IMR-90 (cell line): ENCODE data around the gene DYSF. TPM values are rescaled to one million over a fixed set of nuclear protein-coding genes. Genes with fewer than 3 reads are reported as not detected.
A peak's percentile ranks its signal among the peaks of the same experiment; 100 is the strongest.

Source experiments
- ATAC-seq: fragments of 200-7000 bp; cut with Tn5 transposase; 2 replicates; pipeline ENCODE4 v1.9.1; 2020; ENCODE audit warnings: low read depth, mild to moderate bottlenecking, moderate library complexity
- BruUV-seq: library from RNA; stranded (reverse); fragments of 400-500 nt; replicated peaks from 2 replicates; lab custom pipeline; 2021; lab: Mats Ljungman, UMichigan
- CTCF ChIA-PET: fragments of 300-600 bp; formaldehyde crosslinking; extraction: SDS; loops from one replicate; lab custom pipeline; 2021; ENCODE audit warnings: antibody characterized with exemption; lab: Yijun Ruan, JAX
- POLR2A ChIA-PET: fragments of 300-600 bp; sonication (Branson Sonifier 250); formaldehyde crosslinking; loops from one replicate; lab custom pipeline; 2022; ENCODE audit warnings: antibody characterized with exemption; ENCODE audit not compliant: unreplicated experiment; lab: Charles Lee
- DNase-seq: peaks from one replicate; pipeline ENCODE4 v3.0.0; 2013
- H2AFZ ChIP-seq: replicated peaks from 2 replicates; pipeline ENCODE3; 2013; ENCODE audit warnings: low read length, mild to moderate bottlenecking; ENCODE audit not compliant: poor library complexity
- H2AK5ac ChIP-seq: 2 replicates; pipeline ENCODE4 v1.6.1; 2013; ENCODE audit warnings: low read depth, low read length, inconsistent platforms
- H2AK9ac ChIP-seq: replicated peaks from 2 replicates; pipeline ENCODE3; 2013; ENCODE audit warnings: mild to moderate bottlenecking, low read depth, low read length, moderate library complexity; ENCODE audit not compliant: poor library complexity
- H2BK120ac ChIP-seq: 2 replicates; pipeline ENCODE4 v1.6.1; 2013; ENCODE audit warnings: low read depth, low read length, inconsistent platforms
- H2BK15ac ChIP-seq: 3 replicates; pipeline ENCODE4 v1.6.1; 2013; ENCODE audit warnings: low read depth, low read length, inconsistent platforms
- H2BK20ac ChIP-seq: 2 replicates; pipeline ENCODE4 v1.6.1; 2013; ENCODE audit warnings: low read depth, mild to moderate bottlenecking, inconsistent platforms, low read length, moderate library complexity
- H2BK5ac ChIP-seq: 2 replicates; pipeline ENCODE4 v1.6.1; 2013; ENCODE audit warnings: mild to moderate bottlenecking, low read depth, low read length, inconsistent platforms; ENCODE audit not compliant: poor library complexity, severe bottlenecking
- H3K14ac ChIP-seq: replicated peaks from 2 replicates; pipeline ENCODE4 v1.6.1; 2013; ENCODE audit warnings: low read depth, low read length, inconsistent platforms
- H3K18ac ChIP-seq: 2 replicates; pipeline ENCODE4 v1.6.1; 2013; ENCODE audit warnings: low read depth, low read length, control low read depth
- H3K23ac ChIP-seq: 2 replicates; pipeline ENCODE4 v1.6.1; 2013; ENCODE audit warnings: low read depth, low read length, inconsistent platforms
- H3K27ac ChIP-seq: 2 replicates; pipeline ENCODE4 v1.5.1; 2013; ENCODE audit warnings: mild to moderate bottlenecking, control low read depth, low read length; ENCODE audit not compliant: insufficient read depth
- H3K27me3 ChIP-seq: 2 replicates; pipeline ENCODE4 v1.6.1; 2013; ENCODE audit warnings: low read length; ENCODE audit not compliant: control insufficient read depth, insufficient read depth
- H3K36me3 ChIP-seq: 2 replicates; pipeline ENCODE4 v1.6.1; 2013; ENCODE audit warnings: low read length, mixed read lengths; ENCODE audit not compliant: control insufficient read depth, insufficient read depth
- H3K4ac ChIP-seq: 2 replicates; pipeline ENCODE4 v1.6.1; 2013; ENCODE audit warnings: low read depth, low read length, inconsistent platforms
- H3K4me1 ChIP-seq: 2 replicates; pipeline ENCODE4 v1.6.1; 2013; ENCODE audit warnings: low read length, mixed read lengths; ENCODE audit not compliant: control insufficient read depth, insufficient read depth
- H3K4me2 ChIP-seq: 2 replicates; pipeline ENCODE4 v1.6.1; 2013; ENCODE audit warnings: low read depth, mild to moderate bottlenecking, control low read depth, low read length, moderate library complexity
- H3K4me3 ChIP-seq: 2 replicates; pipeline ENCODE4 v1.5.1; 2013; ENCODE audit warnings: low read depth, mild to moderate bottlenecking, control low read depth, low read length, moderate library complexity; ENCODE audit not compliant: insufficient read depth
- H3K56ac ChIP-seq: 2 replicates; pipeline ENCODE4 v1.6.1; 2013; ENCODE audit warnings: low read length, inconsistent platforms; ENCODE audit not compliant: insufficient read depth; ENCODE audit errors: extremely low read depth
- H3K79me1 ChIP-seq, 2 experiments: 2 replicates each; pipeline ENCODE4 v1.6.1; 2013; ENCODE audit warnings: low read length in 2 of 2, inconsistent platforms in 1 of 2, low read depth in 1 of 2
- H3K9ac ChIP-seq: 2 replicates; pipeline ENCODE4 v1.6.1; 2013; ENCODE audit warnings: low read depth, low read length, control low read depth
- H3K9me1 ChIP-seq: 2 replicates; pipeline ENCODE4 v1.6.1; 2013; ENCODE audit warnings: low read length, inconsistent platforms; ENCODE audit not compliant: insufficient read depth
- H3K9me3 ChIP-seq: 2 replicates; pipeline ENCODE4 v1.6.1; 2013; ENCODE audit warnings: low read length; ENCODE audit not compliant: control insufficient read depth, insufficient read depth
- H4K20me1 ChIP-seq: 2 replicates; pipeline ENCODE4 v1.6.1; 2013; ENCODE audit warnings: low read length, inconsistent platforms; ENCODE audit not compliant: insufficient read depth
- H4K5ac ChIP-seq: 2 replicates; pipeline ENCODE4 v1.6.1; 2013; ENCODE audit warnings: mild to moderate bottlenecking, low read depth, low read length, control low read depth
- H4K8ac ChIP-seq, 2 experiments: 2 replicates each; pipeline ENCODE4 v1.6.1; 2013; ENCODE audit warnings: low read depth in 2 of 2, low read length in 2 of 2, control low read depth in 1 of 2, inconsistent platforms in 1 of 2
- H4K91ac ChIP-seq: 2 replicates; pipeline ENCODE4 v1.6.1; 2013; ENCODE audit warnings: low read depth, low read length, inconsistent platforms; ENCODE audit not compliant: insufficient read depth
- CHD1 ChIP-seq: IDR thresholded peaks from 2 replicates; pipeline ENCODE4 v1.6.1; 2012; ENCODE audit warnings: low read depth, low read length, improper control_type of control experiment
- CTCF ChIP-seq: conservative IDR thresholded peaks from 2 replicates; pipeline ENCODE4 v1.5.1; 2012; ENCODE audit warnings: mild to moderate bottlenecking, low read depth, low read length, improper control_type of control experiment
- MAZ ChIP-seq: IDR thresholded peaks from 2 replicates; pipeline ENCODE4 v1.6.1; 2012; ENCODE audit warnings: low read depth, mild to moderate bottlenecking, low read length, improper control_type of control experiment, moderate library complexity, borderline replicate concordance
- MXI1 ChIP-seq: IDR thresholded peaks from 2 replicates; pipeline ENCODE4 v1.6.1; 2012; ENCODE audit warnings: low read depth, mild to moderate bottlenecking, low read length, moderate library complexity, borderline replicate concordance
- NFE2L2 ChIP-seq: fragments of 150-350 bp; IDR thresholded peaks from 2 replicates; pipeline ENCODE4 v1.6.1; 2016; ENCODE audit warnings: low read depth, mild to moderate bottlenecking, low read length
- POLR2A ChIP-seq: IDR thresholded peaks from 2 replicates; pipeline ENCODE4 v1.6.1; 2012; ENCODE audit warnings: mild to moderate bottlenecking, low read depth, low read length
- RCOR1 ChIP-seq: IDR thresholded peaks from 2 replicates; pipeline ENCODE4 v1.6.1; 2012; ENCODE audit warnings: mild to moderate bottlenecking, low read length, improper control_type of control experiment; ENCODE audit not compliant: insufficient replicate concordance
- RFX5 ChIP-seq: IDR thresholded peaks from 2 replicates; pipeline ENCODE4 v1.8.0; 2012; ENCODE audit warnings: low read depth, mild to moderate bottlenecking, low read length, moderate library complexity
- SMC3 ChIP-seq: fragments of 150-350 bp; IDR thresholded peaks from 2 replicates; pipeline ENCODE4 v1.6.1; 2016; ENCODE audit warnings: low read depth, mild to moderate bottlenecking, antibody characterized with exemption, low read length, moderate library complexity
- WGBS, 2 experiments: methylation state at CpG; one replicate each; pipeline versions ENCODE4 v1.1.5 to v1.1.7; 2013; ENCODE audit warnings: missing lambda C conversion rate in 2 of 2; ENCODE audit not compliant: insufficient read length in 1 of 2; ENCODE audit errors: extremely low coverage in 2 of 2; 5-methylcytosine and 5-hydroxymethylcytosine counted together
- dilution Hi-C: fragments of 300-500 bp; cut with HindIII; formaldehyde crosslinking; loops from one replicate; pipeline ENCODE4 v1.14.3; 2018; ENCODE audit warnings: low sequenced_read_pairs; ENCODE audit not compliant: unreplicated experiment
- in situ Hi-C: fragments of 300-500 bp; cut with MboI; formaldehyde crosslinking; loops from 3 replicates; pipeline ENCODE4 v1.14.3; 2019; ENCODE audit warnings: low sequenced_read_pairs, inconsistent platforms, mixed read lengths
- intact Hi-C: fragments of 100-400 bp; cut with micrococcal nuclease; formaldehyde crosslinking; loops from 2 replicates; pipeline ENCODE4 v1.10.0; 2022
- polyA plus RNA-seq, 3 experiments: library from polyadenylated mRNA; depleted of rRNA; stranded (reverse); fragments of >200 nt; gene quantifications; 2 replicates each; pipeline ENCODE4 v1.2.3, GENCODE V29; 2012; ENCODE audit warnings: low replicate concordance in 1 of 3
- total RNA-seq: library from RNA; depleted of rRNA; stranded (reverse); fragments of >200 nt; gene quantifications from 2 replicates; pipeline ENCODE4 v1.2.3, GENCODE V29; 2012

Gene DYSF
- total and polyA plus RNA-seq, 2 of the 4 experiments (the other 2 are of a cell fraction): 0.09 to 0.18 TPM

GRCh38 chr2:71721362-71721665 is 268.0 kb downstream of the DYSF start:
- H3K79me1 ChIP-seq: no peaks in the 10 kb centered on the region
- H3K14ac ChIP-seq: peak overlapping the region; percentile 13; the same call in 1 of the 2 replicates
- DNase-seq (no peak), ATAC-seq (no peak)
- peaks cover 6% of the 10 kb centered on the region for H3K27me3 ChIP-seq
- no peak overlapping the region for H2AFZ ChIP-seq
- H3K27ac ChIP-seq: no peak overlapping the region
- no peak overlapping the region for H4K91ac ChIP-seq
- no peak overlapping the region for H3K4me3 ChIP-seq
- dilution Hi-C loops (no loop called here), in situ Hi-C loops (no loop called here), intact Hi-C loops (no loop called here)
- H3K18ac ChIP-seq: no peak overlapping the region
- H3K4me2 ChIP-seq: no peak overlapping the region
- ChIA-PET CTCF (no interaction called here), POLR2A (no interaction called here)
- H4K20me1 ChIP-seq: no peaks in the 10 kb centered on the region
- no peak overlapping the region for H2BK120ac ChIP-seq
- H3K9me1 ChIP-seq: peaks cover 12% of the 10 kb centered on the region; the same call in 1 of the 2 replicates
- no peaks in the 10 kb centered on the region for H3K9me3 ChIP-seq
- no peak overlapping the region for H2AK9ac ChIP-seq
- H2BK15ac ChIP-seq: no peak overlapping the region
- H3K4me1 ChIP-seq: peaks cover 8% of the 10 kb centered on the region
- TF ChIP-seq NFE2L2 (no peak), CHD1 (no peak), SMC3 (no peak), RFX5 (no peak), MAZ (no peak), MXI1 (no peak), POLR2A (no peak), RCOR1 (no peak), CTCF (no peak)
- H4K5ac ChIP-seq: no peak overlapping the region
- no CpG with 5 or more reads among the region's 1 CpG for WGBS, 2 experiments
- H3K9ac ChIP-seq: no peak overlapping the region
- H3K56ac ChIP-seq: no peak overlapping the region
- H3K23ac ChIP-seq: no peak overlapping the region
- no peaks in the 10 kb centered on the region for H3K36me3 ChIP-seq
- H2AK5ac ChIP-seq: no peak overlapping the region
- no TSS peak for BruUV-seq
- no peak overlapping the region for H2BK20ac ChIP-seq
- H4K8ac ChIP-seq: no peak overlapping the region
- no peak overlapping the region for H3K4ac ChIP-seq
- no peak overlapping the region for H2BK5ac ChIP-seq
